ENCODE data around the gene MLEC. TPM values are rescaled to one million over a fixed set of nuclear protein-coding genes. Genes with fewer than 3 reads are reported as not detected.
"Not testable (repeated sequence)": the region's sequence is repeated elsewhere in the genome, so short reads cannot be mapped to it uniquely, and the experiment has no call there.

Gene MLEC
- polyA plus RNA-seq, 1 donor, result 193 TPM

GRCh38 chr12:120659151-120659525, 27.8 kb upstream of the MLEC start:
- no peak for DNase-seq

- no peak for DNase-seq
Measured at GRCh38 chr12:120661432-120661831, 25.5 kb upstream of the MLEC start.

GRCh38 chr12:120662879-120663278, 24.1 kb upstream of the MLEC start:
- DNase-seq, result no peak

GRCh38 chr12:120663741-120664140, 23.2 kb upstream of the MLEC start:
- DNase-seq, result no peak

- DNase-seq, result no peak
Measured at GRCh38 chr12:120666571-120667390, 20.2 kb upstream of the MLEC start.

- no peak for DNase-seq
Measured at GRCh38 chr12:120668091-120668867, 18.7 kb upstream of the MLEC start.

- no peak for DNase-seq
Measured at GRCh38 chr12:120668868-120669840, 17.8 kb upstream of the MLEC start.

- DNase-seq, result not testable (repeated sequence)
Measured at GRCh38 chr12:120670237-120670636, 16.7 kb upstream of the MLEC start.

GRCh38 chr12:120670667-120671066, 16.3 kb upstream of the MLEC start:
- no peak for DNase-seq

- no peak for DNase-seq
Measured at GRCh38 chr12:120674097-120674636, 12.8 kb upstream of the MLEC start.

GRCh38 chr12:120677765-120678473, 9.0 kb upstream of the MLEC start:
- DNase-seq, result no peak

- DNase-seq, result no peak
Measured at GRCh38 chr12:120678572-120678971, 8.4 kb upstream of the MLEC start.

- DNase-seq, result no peak
Measured at GRCh38 chr12:120680165-120680738, 6.7 kb upstream of the MLEC start.

- no peak for DNase-seq
Measured at GRCh38 chr12:120684523-120684932, 2.4 kb upstream of the MLEC start.

GRCh38 chr12:120685522-120685921, 1.4 kb upstream of the MLEC start:
- DNase-seq, result no peak

GRCh38 chr12:120686151-120686689, 729 bp upstream of the MLEC start:
- DNase-seq, result peak; percentile 97

GRCh38 chr12:120687578-120688289, 785 bp downstream of the MLEC start:
- no peak for DNase-seq

GRCh38 chr12:120688527-120689071, 1.6 kb downstream of the MLEC start:
- no peak for DNase-seq

- DNase-seq, result no peak
Measured at GRCh38 chr12:120689397-120690082, 2.6 kb downstream of the MLEC start.
